HEK293T (cell line): ENCODE data around the gene MYLK4.

Experiments
- CTCF ChIA-PET: fragments of 350-600 bp; formaldehyde crosslinking; extraction: SDS; loops from one replicate; lab custom pipeline; 2021; ENCODE audit warnings: antibody characterized with exemption, inconsistent platforms; lab: Yijun Ruan, JAX
- POLR2A ChIA-PET: fragments of 350-600 bp; formaldehyde crosslinking; extraction: SDS; loops from one replicate; lab custom pipeline; 2020; ENCODE audit warnings: antibody characterized with exemption, inconsistent platforms; lab: Yijun Ruan, JAX
- DNase-seq: peaks from one replicate; pipeline ENCODE4 v3.0.0; 2012; ENCODE audit warnings: mixed read lengths; ENCODE audit errors: extremely low spot score
- ARNT ChIP-seq: fragments of 450-650 bp; IDR thresholded peaks from 2 replicates; pipeline ENCODE4 v1.6.1; 2017; ENCODE audit warnings: mild to moderate bottlenecking
- BHLHE40 ChIP-seq: fragments of 450-650 bp; IDR thresholded peaks from 2 replicates; pipeline ENCODE4 v1.6.1; 2016; ENCODE audit warnings: mild to moderate bottlenecking, moderate library complexity, borderline replicate concordance
- CTBP1 ChIP-seq: fragments of 450-650 bp; IDR thresholded peaks from 2 replicates; pipeline ENCODE4 v1.6.1; 2016; ENCODE audit warnings: borderline replicate concordance
- ELF4 ChIP-seq: fragments of 450-650 bp; IDR thresholded peaks from 2 replicates; pipeline ENCODE4 v1.6.1; 2017; ENCODE audit warnings: antibody characterized with exemption
- FOXA1 ChIP-seq: fragments of 450-650 bp; IDR thresholded peaks from 2 replicates; pipeline ENCODE4 v1.6.1; 2016; ENCODE audit warnings: mild to moderate bottlenecking
- FOXK2 ChIP-seq: fragments of 450-650 bp; IDR thresholded peaks from 2 replicates; pipeline ENCODE4 v1.6.1; 2016; ENCODE audit warnings: mild to moderate bottlenecking
- FOXM1 ChIP-seq: fragments of 450-650 bp; IDR thresholded peaks from 2 replicates; pipeline ENCODE4 v1.6.1; 2017; ENCODE audit warnings: mild to moderate bottlenecking, borderline replicate concordance
- HDGF ChIP-seq: fragments of 450-650 bp; IDR thresholded peaks from 2 replicates; pipeline ENCODE4 v1.6.1; 2017; ENCODE audit warnings: antibody characterized with exemption, borderline replicate concordance
- L3MBTL2 ChIP-seq: fragments of 450-650 bp; conservative IDR thresholded peaks from 2 replicates; pipeline ENCODE4 v1.6.1; 2016; ENCODE audit warnings: mild to moderate bottlenecking
- LEF1 ChIP-seq: fragments of 450-650 bp; IDR thresholded peaks from 2 replicates; pipeline ENCODE4 v1.6.1; 2017; ENCODE audit warnings: mild to moderate bottlenecking, borderline replicate concordance
- NFRKB ChIP-seq: fragments of 450-650 bp; IDR thresholded peaks from 2 replicates; pipeline ENCODE4 v1.6.1; 2016; ENCODE audit warnings: mild to moderate bottlenecking, moderate library complexity
- SP1 ChIP-seq: fragments of 450-650 bp; IDR thresholded peaks from 2 replicates; pipeline ENCODE4 v1.6.1; 2017
- SUZ12 ChIP-seq: fragments of 450-650 bp; IDR thresholded peaks from 2 replicates; pipeline ENCODE4 v1.6.1; 2016; ENCODE audit warnings: mild to moderate bottlenecking
- TARDBP ChIP-seq: fragments of 450-650 bp; IDR thresholded peaks from 2 replicates; pipeline ENCODE4 v1.6.1; 2016
- ZNF384 ChIP-seq: fragments of 450-650 bp; IDR thresholded peaks from 2 replicates; pipeline ENCODE4 v1.6.1; 2016
- TF ChIP-seq, protein P1 (sequence below): fragments of 450-650 bp; IDR thresholded peaks from 2 replicates; pipeline ENCODE4 v1.6.1; 2016

The MYLK4 gene

DNA sequence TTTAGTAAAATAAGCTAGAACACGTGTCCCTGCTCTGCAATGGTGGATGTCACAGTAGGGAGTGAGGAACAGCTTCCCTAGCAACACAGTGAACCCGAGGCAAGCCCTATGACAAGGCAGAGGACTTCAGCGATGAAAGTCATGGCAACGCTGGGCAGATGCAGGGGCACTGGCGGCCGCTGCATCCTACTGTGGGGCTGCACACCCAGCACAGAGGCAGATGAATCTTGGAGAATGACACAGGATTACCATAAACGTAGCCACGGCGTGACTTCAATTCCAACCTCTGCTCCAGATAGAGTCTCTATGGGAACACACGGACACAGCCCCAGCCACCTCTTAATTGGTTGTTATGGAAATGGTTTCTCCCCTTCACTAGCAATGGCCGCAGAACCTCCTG is 64.2 kb downstream of the MYLK4 start:
- CTCF ChIA-PET = no interaction called here
- DNase-seq = no peak
- TF ChIP-seq, protein P1, sequence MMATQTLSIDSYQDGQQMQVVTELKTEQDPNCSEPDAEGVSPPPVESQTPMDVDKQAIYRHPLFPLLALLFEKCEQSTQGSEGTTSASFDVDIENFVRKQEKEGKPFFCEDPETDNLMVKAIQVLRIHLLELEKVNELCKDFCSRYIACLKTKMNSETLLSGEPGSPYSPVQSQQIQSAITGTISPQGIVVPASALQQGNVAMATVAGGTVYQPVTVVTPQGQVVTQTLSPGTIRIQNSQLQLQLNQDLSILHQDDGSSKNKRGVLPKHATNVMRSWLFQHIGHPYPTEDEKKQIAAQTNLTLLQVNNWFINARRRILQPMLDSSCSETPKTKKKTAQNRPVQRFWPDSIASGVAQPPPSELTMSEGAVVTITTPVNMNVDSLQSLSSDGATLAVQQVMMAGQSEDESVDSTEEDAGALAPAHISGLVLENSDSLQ = no peak
- TF ChIP-seq ARNT = no peak
- TF ChIP-seq FOXA1 = no peak
- no peak for TF ChIP-seq LEF1
- no peak for TF ChIP-seq SP1
- TF ChIP-seq HDGF = no peak
- TF ChIP-seq FOXK2 = no peak
- TF ChIP-seq ZNF384 = no peak
- no peak for TF ChIP-seq L3MBTL2
- no peak for TF ChIP-seq NFRKB
- TF ChIP-seq TARDBP = no peak
- POLR2A ChIA-PET = no interaction called here

DNA sequence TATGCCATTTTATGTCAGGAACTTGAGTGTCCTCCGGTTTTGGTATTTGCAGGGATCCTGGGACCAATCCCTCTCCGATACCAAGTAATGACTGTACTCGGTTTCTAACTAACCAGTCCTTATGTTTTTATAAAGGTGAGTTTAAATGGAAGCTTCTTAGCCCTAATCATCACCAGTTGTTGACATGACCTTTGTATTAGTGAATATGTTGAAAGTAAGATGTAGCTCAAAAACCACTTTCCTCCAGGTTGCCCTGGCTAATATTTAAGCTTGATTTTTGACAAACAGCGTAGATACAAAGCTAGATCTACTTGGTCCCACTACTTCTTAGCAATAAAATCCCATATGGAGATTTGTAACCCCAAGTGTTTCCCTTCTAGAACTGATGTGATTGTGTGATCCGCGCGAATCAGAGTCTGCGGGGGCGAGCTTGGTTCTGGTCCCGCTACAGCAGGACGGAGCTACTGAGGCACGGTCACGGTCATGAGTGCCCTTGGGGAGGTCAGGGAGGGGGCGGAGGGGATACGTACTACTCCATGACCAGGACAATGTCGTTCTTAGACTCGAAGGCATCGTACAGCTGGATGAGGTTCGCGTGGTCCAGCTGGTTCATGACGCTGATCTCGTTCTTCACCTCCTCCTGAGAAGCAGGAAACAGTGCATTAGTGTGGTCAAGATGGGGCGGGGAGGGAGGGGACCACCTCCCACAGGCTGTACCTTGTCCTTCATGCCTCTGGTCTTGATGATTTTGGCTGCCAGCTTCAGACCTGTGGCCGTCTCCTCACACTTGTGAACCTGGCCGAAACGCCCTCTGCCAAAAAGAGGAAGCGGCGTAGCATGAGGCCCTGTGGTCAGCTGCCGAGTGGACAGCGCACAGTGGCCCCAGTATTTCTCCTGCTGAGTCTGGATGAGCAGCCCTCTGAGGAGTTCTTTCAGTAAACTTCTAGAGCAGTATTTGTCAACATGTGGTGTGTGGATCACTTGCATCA is 65.7 kb downstream of the MYLK4 start:
- no peak for DNase-seq
- POLR2A ChIA-PET = no interaction called here
- no peak for TF ChIP-seq NFRKB
- no peak for TF ChIP-seq SP1
- TF ChIP-seq FOXK2 = no peak
- TF ChIP-seq FOXA1 = no peak
- no peak for TF ChIP-seq BHLHE40
- no peak for TF ChIP-seq FOXM1
- TF ChIP-seq, protein P1 = no peak
- no peak for TF ChIP-seq L3MBTL2
- no peak for TF ChIP-seq SUZ12
- no peak for TF ChIP-seq HDGF
- no peak for TF ChIP-seq ZNF384
- TF ChIP-seq TARDBP = no peak
- no peak for TF ChIP-seq ARNT
- no peak for TF ChIP-seq CTBP1
- no peak for TF ChIP-seq ELF4
- TF ChIP-seq LEF1 = no peak
- CTCF ChIA-PET = no interaction called here

DNA sequence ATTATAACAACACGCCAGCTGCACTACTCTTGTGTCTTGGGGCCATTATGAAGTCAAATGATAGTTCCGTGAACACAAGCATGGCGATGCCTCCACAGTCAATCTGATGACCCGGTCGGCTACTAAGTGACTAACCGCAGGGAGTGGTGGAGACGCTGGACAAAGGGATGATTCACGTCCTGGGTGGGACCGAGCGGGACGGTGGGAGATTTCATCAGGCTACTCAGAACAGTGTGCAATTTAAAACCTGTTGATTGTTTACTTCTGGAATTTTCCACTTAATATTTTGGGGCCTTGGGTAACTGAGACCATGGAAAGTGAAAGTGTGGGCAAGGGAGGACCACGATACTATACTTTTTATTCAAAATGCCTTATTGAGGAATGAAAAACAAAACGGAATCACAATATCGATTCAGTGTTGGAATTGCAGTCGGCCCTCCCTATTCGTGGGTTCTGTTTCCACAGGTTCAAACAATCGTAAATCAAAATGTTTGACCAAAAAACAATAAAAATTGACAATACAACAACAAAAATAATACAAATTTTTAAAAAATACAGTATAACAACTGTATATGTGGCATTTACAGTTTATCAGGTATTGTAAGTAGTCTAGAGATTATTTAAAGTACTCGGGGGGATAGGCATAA is 66.5 kb downstream of the MYLK4 start:
- CTCF ChIA-PET = no interaction called here

DNA sequence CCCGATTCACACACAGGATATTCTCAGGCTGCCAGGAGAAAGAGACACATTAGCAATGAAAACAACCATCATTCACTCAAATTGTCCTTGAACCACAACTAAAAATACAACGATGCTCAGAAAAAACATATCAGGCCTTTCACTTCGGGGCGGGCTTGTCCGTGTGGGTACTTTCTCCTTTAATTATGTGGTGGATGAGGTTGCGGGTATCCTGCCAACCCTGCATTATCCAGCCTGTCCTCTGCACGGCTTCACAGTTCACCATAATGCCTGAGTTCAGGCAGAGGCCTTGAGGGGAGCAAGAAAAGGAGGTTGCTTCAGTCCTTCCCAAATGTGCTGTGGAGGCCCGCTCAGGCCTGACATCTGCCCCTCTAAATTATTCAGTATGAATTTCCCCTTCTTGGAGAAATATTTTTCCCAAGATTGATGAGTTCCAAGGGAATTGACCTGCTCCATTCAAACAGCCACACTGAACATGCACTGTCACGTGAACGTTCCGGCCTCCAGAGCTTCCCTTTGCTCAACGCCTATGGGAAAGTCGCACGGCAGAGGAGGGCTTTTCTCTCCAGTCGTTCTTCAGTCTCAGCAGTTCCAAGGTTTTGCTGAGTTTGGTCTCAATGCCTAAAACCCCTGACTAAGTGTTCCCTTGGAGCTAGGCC is 70.3 kb downstream of the MYLK4 start:
- CTCF ChIA-PET = no interaction called here

More for the DNA sequence above, 66.5 kb downstream of the MYLK4 start:
- POLR2A ChIA-PET = no interaction called here
- DNase-seq = no peak
- TF ChIP-seq ARNT (no peak), FOXK2 (no peak), SUZ12 (no peak), FOXM1 (no peak), ZNF384 (no peak), CTBP1 (no peak), HDGF (no peak), NFRKB (no peak), TARDBP (no peak)

More for the DNA sequence above, 70.3 kb downstream of the MYLK4 start:
- POLR2A ChIA-PET = no interaction called here
- no peak for DNase-seq
- no peak for TF ChIP-seq SP1
- TF ChIP-seq, protein P1 = no peak
- TF ChIP-seq ZNF384 = no peak
- no peak for TF ChIP-seq FOXA1
- no peak for TF ChIP-seq ARNT
- TF ChIP-seq LEF1 = no peak
- TF ChIP-seq FOXM1 = no peak
- TF ChIP-seq L3MBTL2 = no peak
- TF ChIP-seq NFRKB = no peak
- no peak for TF ChIP-seq FOXK2
- no peak for TF ChIP-seq TARDBP
- TF ChIP-seq BHLHE40 = no peak
- no peak for TF ChIP-seq SUZ12
- TF ChIP-seq CTBP1 = no peak
- no peak for TF ChIP-seq ELF4
